GM12865 (cell line): ENCODE data around the gene NEGR1.

Source experiments
- DNase-seq: peaks from one replicate; pipeline ENCODE4 v3.0.0; 2010; ENCODE audit warnings: low read depth
- H3K4me3 ChIP-seq: 2 replicates; pipeline ENCODE4 v1.5.1; 2011; ENCODE audit warnings: mild to moderate bottlenecking, low read depth, low read length, control low read depth
- TF ChIP-seq, protein P1 (sequence below): IDR thresholded peaks from 2 replicates; pipeline ENCODE4 v1.5.1; 2011; ENCODE audit warnings: low read length, control low read depth, low read depth, inconsistent platforms; ENCODE audit not compliant: insufficient read depth; ENCODE audit errors: missing control alignments

The NEGR1 gene

GRCh38 chr1:71859806-71860205 is 422.5 kb downstream of the NEGR1 start:
- no peak for DNase-seq
- TF ChIP-seq, protein P1, sequence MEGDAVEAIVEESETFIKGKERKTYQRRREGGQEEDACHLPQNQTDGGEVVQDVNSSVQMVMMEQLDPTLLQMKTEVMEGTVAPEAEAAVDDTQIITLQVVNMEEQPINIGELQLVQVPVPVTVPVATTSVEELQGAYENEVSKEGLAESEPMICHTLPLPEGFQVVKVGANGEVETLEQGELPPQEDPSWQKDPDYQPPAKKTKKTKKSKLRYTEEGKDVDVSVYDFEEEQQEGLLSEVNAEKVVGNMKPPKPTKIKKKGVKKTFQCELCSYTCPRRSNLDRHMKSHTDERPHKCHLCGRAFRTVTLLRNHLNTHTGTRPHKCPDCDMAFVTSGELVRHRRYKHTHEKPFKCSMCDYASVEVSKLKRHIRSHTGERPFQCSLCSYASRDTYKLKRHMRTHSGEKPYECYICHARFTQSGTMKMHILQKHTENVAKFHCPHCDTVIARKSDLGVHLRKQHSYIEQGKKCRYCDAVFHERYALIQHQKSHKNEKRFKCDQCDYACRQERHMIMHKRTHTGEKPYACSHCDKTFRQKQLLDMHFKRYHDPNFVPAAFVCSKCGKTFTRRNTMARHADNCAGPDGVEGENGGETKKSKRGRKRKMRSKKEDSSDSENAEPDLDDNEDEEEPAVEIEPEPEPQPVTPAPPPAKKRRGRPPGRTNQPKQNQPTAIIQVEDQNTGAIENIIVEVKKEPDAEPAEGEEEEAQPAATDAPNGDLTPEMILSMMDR, result no peak
- H3K4me3 ChIP-seq, result no peak overlapping the region

DNA sequence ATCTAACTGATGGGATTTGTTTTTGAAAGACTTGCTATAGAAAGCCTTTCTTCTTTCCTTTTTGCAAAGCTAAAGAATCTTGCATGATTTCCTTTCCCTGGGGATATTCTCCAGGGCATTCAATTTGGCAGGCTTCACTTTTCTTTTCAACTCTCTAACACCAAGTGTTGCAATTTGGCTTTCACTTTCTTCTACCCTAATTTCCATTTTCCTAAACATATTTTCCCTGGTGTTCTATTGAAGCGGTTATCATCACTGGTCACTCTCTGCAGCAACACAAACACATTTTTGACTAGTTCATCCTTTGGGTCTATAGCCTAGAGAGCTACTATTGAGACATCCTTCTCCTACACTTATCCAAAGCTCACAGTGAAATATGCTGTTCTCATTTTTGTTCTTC is 424.5 kb downstream of the NEGR1 start:
- H3K4me3 ChIP-seq, result no peak overlapping the region
- TF ChIP-seq, protein P1, result no peak
- DNase-seq, result no peak

DNA sequence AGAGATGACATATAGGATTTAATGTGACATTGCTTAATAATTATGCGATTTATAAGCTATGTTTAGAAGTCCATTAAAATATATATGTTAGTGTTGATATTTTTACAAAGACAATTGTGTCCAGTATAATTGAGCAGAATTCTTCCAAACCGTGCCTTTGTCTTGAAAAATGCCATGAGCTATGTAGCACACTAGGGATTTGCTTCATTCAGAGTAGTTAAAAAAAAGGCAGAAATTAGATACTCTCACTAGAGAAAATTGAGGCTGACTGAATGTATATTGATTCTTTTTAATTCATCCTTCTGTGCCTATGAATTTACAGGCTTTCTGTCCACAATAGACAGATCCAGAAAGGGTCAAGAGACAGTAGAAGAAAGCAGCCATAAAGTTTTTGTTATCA is 429.0 kb downstream of the NEGR1 start:
- DNase-seq, result no peak
- H3K4me3 ChIP-seq, result no peak overlapping the region
- TF ChIP-seq, protein P1, result no peak

GRCh38 chr1:71850936-71851335 is 431.4 kb downstream of the NEGR1 start:
- no peak for DNase-seq
- H3K4me3 ChIP-seq, result no peak overlapping the region

DNA sequence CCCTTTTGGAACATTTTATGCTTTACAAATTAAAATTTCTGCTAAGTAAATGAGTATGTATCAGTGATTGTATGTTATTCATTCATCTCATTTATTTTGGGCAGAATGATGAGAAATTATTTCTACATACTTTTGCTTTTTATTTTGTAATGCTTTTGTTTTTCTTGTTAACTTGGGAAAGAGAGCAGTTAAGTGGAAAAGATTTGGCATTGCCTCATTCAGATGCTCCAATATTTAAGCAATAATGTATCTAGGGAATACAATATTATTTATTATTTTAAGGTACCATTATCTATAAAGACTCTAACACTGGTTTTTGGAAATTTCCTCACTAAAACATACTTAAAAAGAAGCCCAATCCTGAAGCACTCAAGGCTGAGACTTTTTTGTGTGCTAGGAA is 431.8 kb downstream of the NEGR1 start:
- TF ChIP-seq, protein P1, result no peak
- H3K4me3 ChIP-seq, result no peak overlapping the region
- no peak for DNase-seq

More at GRCh38 chr1:71850936-71851335, 431.4 kb downstream of the NEGR1 start:
- TF ChIP-seq, protein P1, result no peak

- no peak for DNase-seq
- TF ChIP-seq, protein P1, result no peak
- no peak overlapping the region for H3K4me3 ChIP-seq
Observed at GRCh38 chr1:71843012-71843411, 439.3 kb downstream of the NEGR1 start.

DNA sequence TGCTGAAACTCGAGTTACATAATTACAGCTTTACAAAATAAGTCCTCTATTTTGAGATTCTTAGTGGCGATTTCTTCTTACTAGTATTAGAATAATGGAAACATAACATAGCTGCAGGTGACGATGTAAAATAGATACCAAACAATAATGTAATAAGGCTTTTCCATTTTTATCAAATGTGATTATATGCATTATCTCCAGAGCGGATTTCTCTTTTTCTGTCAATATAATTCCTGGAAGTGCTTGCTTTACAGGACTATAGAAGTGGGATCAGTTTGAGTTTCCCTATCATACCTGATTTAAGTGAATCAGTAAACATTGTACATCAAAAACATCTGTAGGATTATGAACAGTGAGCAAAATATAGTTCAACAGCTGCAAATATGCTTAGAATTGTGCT is 442.5 kb downstream of the NEGR1 start:
- TF ChIP-seq, protein P1, result no peak

More for the DNA sequence above, 442.5 kb downstream of the NEGR1 start:
- H3K4me3 ChIP-seq, result no peak overlapping the region
- no peak for DNase-seq
